Calu3 (cell line): ENCODE results near the gene ADCY5. TPM values are rescaled to one million over a fixed set of nuclear protein-coding genes. Genes with fewer than 3 reads are reported as not detected.

Experiments used
- BruUV-seq: library from RNA; stranded (reverse); fragments of 400-500 nt; replicated peaks from 2 replicates; lab custom pipeline; 2021; lab: Mats Ljungman, UMichigan
- CTCF ChIA-PET: fragments of 300-600 bp; sonication (Branson Sonifier 250); formaldehyde crosslinking; loops from one replicate; lab custom pipeline; 2022; ENCODE audit warnings: antibody characterized with exemption; lab: Charles Lee
- DNase-seq: peaks from one replicate; pipeline ENCODE4 v3.0.0; 2022
- H3K27ac Mint-ChIP-seq: one replicate; pipeline ENCODE4 v1.8.0; 2022; ENCODE audit warnings: mixed read lengths; ENCODE audit not compliant: unreplicated experiment
- H3K27me3 Mint-ChIP-seq: one replicate; pipeline ENCODE4 v1.8.0; 2022; ENCODE audit warnings: mixed read lengths; ENCODE audit not compliant: unreplicated experiment
- H3K36me3 Mint-ChIP-seq: one replicate; pipeline ENCODE4 v1.8.0; 2022; ENCODE audit warnings: mild to moderate bottlenecking, moderate library complexity, mixed read lengths; ENCODE audit not compliant: insufficient read depth, unreplicated experiment
- H3K4me1 Mint-ChIP-seq: one replicate; pipeline ENCODE4 v1.8.0; 2022; ENCODE audit warnings: mild to moderate bottlenecking, low read depth, mixed read lengths; ENCODE audit not compliant: unreplicated experiment
- H3K4me3 Mint-ChIP-seq: one replicate; pipeline ENCODE4 v1.8.0; 2022; ENCODE audit warnings: mild to moderate bottlenecking, low read depth, moderate library complexity, mixed read lengths; ENCODE audit not compliant: unreplicated experiment
- H3K9me3 Mint-ChIP-seq: one replicate; pipeline ENCODE4 v1.8.0; 2022; ENCODE audit warnings: low read depth, mixed read lengths; ENCODE audit not compliant: unreplicated experiment
- intact Hi-C: fragments of 100-400 bp; cut with micrococcal nuclease; formaldehyde crosslinking; loops from one replicate; pipeline ENCODE4 v1.10.0; 2022; ENCODE audit not compliant: unreplicated experiment
- total RNA-seq: library from RNA; stranded (reverse); gene quantifications from 2 replicates; pipeline ENCODE4 v1.2.3, GENCODE V29; 2022
- TF ChIP-seq, protein P1 (sequence below): fragments of 200-600 bp; IDR thresholded peaks from one replicate; pipeline ENCODE4 v1.8.0; 2022; ENCODE audit warnings: antibody characterized with exemption; ENCODE audit not compliant: unreplicated experiment

The ADCY5 gene
- total RNA-seq, 1 experiment from 2014 or later: 2.5 TPM

DNA sequence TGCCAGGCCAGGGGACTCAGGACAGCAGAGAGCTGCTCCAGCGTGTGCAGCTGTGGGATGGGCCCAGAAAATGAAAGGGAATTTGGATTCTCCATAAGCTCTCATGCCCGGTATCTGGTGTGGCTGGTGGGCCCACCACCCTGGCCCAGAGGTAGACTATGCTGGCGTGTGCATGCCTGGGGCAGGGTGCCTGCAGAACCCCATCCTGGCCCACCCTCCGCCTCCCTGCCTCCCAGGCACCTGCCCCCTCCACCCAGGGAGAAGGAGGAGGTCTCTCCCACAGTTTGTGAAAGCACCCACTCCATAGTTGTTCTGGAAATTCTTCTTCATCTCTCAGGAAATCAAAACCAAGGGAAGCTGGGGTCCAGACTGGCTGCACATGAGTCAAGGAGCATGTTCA, 112.9 kb downstream of the ADCY5 start:
- Mint-ChIP-seq H3K4me3 (no peak overlapping the region), H3K4me1 (no peaks in the 10 kb centered on the region), H3K27ac (no peak overlapping the region), H3K36me3 (no peaks in the 10 kb centered on the region), H3K27me3 (no peaks in the 10 kb centered on the region), H3K9me3 (no peaks in the 10 kb centered on the region)
- DNase-seq: no peak
- intact Hi-C loops: no loop called here
- no TSS peak for BruUV-seq
- CTCF ChIA-PET: no interaction called here
- TF ChIP-seq, protein P1, sequence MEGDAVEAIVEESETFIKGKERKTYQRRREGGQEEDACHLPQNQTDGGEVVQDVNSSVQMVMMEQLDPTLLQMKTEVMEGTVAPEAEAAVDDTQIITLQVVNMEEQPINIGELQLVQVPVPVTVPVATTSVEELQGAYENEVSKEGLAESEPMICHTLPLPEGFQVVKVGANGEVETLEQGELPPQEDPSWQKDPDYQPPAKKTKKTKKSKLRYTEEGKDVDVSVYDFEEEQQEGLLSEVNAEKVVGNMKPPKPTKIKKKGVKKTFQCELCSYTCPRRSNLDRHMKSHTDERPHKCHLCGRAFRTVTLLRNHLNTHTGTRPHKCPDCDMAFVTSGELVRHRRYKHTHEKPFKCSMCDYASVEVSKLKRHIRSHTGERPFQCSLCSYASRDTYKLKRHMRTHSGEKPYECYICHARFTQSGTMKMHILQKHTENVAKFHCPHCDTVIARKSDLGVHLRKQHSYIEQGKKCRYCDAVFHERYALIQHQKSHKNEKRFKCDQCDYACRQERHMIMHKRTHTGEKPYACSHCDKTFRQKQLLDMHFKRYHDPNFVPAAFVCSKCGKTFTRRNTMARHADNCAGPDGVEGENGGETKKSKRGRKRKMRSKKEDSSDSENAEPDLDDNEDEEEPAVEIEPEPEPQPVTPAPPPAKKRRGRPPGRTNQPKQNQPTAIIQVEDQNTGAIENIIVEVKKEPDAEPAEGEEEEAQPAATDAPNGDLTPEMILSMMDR: no peak

DNA sequence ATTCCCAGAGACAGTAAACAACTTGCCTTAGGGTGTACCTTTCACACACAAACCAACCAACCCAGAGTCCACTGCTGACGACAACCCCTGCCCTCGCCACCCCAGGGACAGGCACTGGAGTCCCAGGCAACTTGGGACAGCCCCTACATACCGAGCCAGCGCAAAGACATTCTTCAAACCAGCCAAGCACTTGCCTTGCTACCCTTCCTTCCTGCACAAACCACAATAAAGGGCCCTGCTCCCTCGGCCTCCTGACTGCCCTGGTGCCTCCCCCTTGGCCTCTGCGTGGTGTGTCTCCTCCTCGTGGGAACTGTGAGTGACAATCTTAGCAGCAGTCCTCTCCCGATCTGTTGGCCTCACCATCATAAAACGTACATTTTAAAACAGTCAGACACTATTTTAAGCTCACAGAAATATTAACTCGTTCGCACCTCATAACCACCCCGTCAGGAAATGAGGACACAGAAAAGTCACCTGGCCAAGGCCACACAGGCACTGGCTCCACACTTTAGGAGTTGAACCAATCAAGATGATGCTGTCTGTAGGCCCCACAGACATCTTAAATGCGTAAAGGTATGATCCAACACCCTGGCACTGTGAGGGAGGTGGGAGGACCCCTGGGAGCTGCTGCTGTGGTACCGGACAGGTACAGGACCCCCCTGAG, 113.8 kb downstream of the ADCY5 start:
- no peak for DNase-seq
- peaks cover 4% of the 10 kb centered on the region for H3K27me3 Mint-ChIP-seq
- no peak overlapping the region for H3K4me3 Mint-ChIP-seq
- BruUV-seq: no TSS peak
- CTCF ChIA-PET: no interaction called here
- no peaks in the 10 kb centered on the region for H3K9me3 Mint-ChIP-seq
- intact Hi-C loops: no loop called here
- no peak overlapping the region for H3K27ac Mint-ChIP-seq
- no peaks in the 10 kb centered on the region for H3K36me3 Mint-ChIP-seq
- TF ChIP-seq, protein P1: no peak
- H3K4me1 Mint-ChIP-seq: no peaks in the 10 kb centered on the region

DNA sequence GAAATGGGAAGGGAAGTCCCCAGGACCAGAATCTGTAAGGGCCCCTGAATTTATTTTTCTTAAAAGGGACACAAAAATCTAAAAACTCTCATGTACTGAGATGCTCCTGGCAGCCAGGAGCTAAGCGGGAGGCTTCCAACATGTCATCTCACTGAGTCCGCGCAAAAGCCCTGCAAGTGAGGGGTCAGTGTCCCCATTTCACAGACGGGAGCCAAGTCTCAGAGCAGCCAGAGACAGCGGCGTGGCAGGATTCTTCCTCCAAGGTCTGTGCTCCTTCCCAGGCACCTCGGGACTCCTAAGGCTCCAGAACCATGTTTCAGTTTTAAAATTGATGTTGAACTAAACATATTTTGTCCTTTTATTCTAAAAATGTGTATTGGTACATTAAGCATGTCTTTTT, 114.8 kb downstream of the ADCY5 start:
- Mint-ChIP-seq H3K4me1 (no peaks in the 10 kb centered on the region), H3K4me3 (no peak overlapping the region), H3K27me3 (peaks cover 15% of the 10 kb centered on the region), H3K27ac (no peak overlapping the region), H3K36me3 (no peaks in the 10 kb centered on the region), H3K9me3 (no peaks in the 10 kb centered on the region)
- TF ChIP-seq, protein P1: no peak
- BruUV-seq: no TSS peak
- no peak for DNase-seq
- intact Hi-C loops: no loop called here
- CTCF ChIA-PET: no interaction called here

DNA sequence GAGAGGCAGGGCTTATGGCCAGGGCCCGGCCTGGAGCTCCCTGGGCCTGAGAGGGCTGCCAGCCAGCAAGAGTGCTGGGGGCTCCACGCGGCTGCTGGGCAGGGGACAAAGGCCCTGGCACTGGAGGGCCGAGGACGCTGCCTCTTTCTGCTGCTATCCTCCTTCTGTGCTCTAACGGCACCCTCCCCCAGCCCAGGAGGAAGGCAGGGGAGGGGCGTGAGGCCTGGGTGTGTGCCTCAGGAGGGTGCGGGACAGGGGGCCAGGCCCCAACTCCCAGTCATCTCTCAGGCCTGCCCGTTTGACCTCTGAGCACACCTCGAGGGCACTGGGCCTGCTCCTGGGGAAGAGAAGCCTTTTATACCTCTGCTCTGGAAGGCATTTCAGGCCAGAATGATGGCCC, 115.5 kb downstream of the ADCY5 start:
- Mint-ChIP-seq H3K36me3 (no peaks in the 10 kb centered on the region), H3K27ac (no peak overlapping the region), H3K9me3 (no peaks in the 10 kb centered on the region), H3K4me3 (no peak overlapping the region), H3K4me1 (no peaks in the 10 kb centered on the region), H3K27me3 (peaks cover 20% of the 10 kb centered on the region)
- no TSS peak for BruUV-seq
- DNase-seq: no peak
- intact Hi-C loops: no loop called here
- CTCF ChIA-PET: no interaction called here
- TF ChIP-seq, protein P1: no peak
